ENCODE measurements around the gene IFITM2.
"Not testable (repeated sequence)": the region's sequence is repeated elsewhere in the genome, so short reads cannot be mapped to it uniquely, and the experiment has no call there.

DNA sequence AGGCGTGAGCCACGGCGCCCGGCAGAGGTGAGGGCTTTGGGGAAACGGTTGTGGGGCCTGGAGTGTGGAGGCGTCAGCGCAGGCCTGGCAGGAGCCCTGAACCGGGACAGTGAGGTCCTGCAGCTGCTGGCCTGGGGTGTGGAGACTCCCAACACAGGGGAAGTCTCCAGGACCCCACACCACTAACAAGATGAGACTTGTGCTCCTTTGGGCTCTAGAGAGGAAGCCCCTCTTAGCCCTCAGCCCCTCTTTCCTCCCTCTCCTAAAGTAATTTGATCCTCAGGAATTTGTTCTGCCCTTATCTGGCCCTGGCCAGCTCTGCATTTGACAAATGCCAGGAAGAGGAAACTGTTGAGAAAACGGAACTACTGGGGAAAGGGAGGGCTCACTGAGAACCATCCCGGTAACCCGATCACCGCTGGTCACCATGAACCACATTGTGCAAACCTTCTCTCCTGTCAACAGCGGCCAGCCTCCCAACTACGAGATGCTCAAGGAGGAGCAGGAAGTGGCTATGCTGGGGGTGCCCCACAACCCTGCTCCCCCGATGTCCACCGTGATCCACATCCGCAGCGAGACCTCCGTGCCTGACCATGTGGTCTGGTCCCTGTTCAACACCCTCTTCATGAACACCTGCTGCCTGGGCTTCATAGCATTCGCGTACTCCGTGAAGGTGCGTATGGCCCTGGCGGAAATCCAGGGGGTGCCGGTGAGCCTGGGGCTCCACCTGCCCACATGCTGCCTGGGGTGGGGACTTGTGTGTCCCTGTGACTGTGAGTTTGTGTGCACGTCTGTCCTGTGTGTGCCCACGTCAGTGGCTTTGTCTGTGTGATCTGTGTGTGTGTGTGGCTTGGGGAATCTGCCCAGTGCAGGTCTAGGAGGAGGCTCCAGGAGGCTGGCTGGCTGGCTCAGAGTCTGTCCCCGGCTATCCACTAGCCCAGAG is at the start of gene IFITM2:
- TF ChIP-seq CTCF (IDR thresholded peaks at IDR 0.05; ENCODE audit: poor library complexity); EZH2phosphoT487 (IDR thresholded peaks at IDR 0.05; ENCODE audit: low read depth, severe bottlenecking, unreplicated experiment); EZH2 (IDR thresholded peaks at IDR 0.05; ENCODE audit: borderline replicate concordance): not testable (repeated sequence)

Data from hepatocyte (in vitro differentiated cells).